ENCODE data around the gene PROSER3. TPM values are rescaled to one million over a fixed set of nuclear protein-coding genes. Genes with fewer than 3 reads are reported as not detected.

PROSER3 gene
- total and polyA plus RNA-seq, 2 of the 4 experiments (the other 2 are of a cell fraction), result 5.4 to 21.8 TPM

GRCh38 chr19:35780717-35781116 lies 22.7 kb downstream of the PROSER3 start:
- no peak for TF ChIP-seq CEBPB (IDR thresholded peaks at IDR 0.05; ENCODE audit: low read depth, low read length)
- TF ChIP-seq MAZ (IDR thresholded peaks at IDR 0.05; ENCODE audit: borderline replicate concordance, low read depth, low read length), result no peak
- TF ChIP-seq CTCF (conservative IDR thresholded peaks at IDR 0.05; ENCODE audit: low read depth, low read length), result no peak
- TF ChIP-seq RFX5 (IDR thresholded peaks at IDR 0.05; ENCODE audit: low read depth, low read length), result no peak
- no peak for TF ChIP-seq SMC3 (IDR thresholded peaks at IDR 0.05; ENCODE audit: low read depth, low read length)
- no peak for TF ChIP-seq POLR2A (IDR thresholded peaks at IDR 0.05; ENCODE audit: low read depth, low read length)
- TF ChIP-seq ELK1 (IDR thresholded peaks at IDR 0.05; ENCODE audit: borderline replicate concordance, low read depth, low read length), result no peak
- no peak for TF ChIP-seq NFE2L2 (IDR thresholded peaks at IDR 0.05; ENCODE audit: low read depth, low read length)
- TF ChIP-seq USF2 (IDR thresholded peaks at IDR 0.05; ENCODE audit: low read depth, low read length), result no peak
- TF ChIP-seq MXI1 (IDR thresholded peaks at IDR 0.05; ENCODE audit: borderline replicate concordance, low read depth, low read length), result no peak
- TF ChIP-seq RAD21 (IDR thresholded peaks at IDR 0.05; ENCODE audit: low read length), result no peak
- TF ChIP-seq RCOR1 (IDR thresholded peaks at IDR 0.05; ENCODE audit: insufficient replicate concordance, low read length), result no peak
- TF ChIP-seq MAFK (IDR thresholded peaks at IDR 0.05; ENCODE audit: low read depth, low read length), result no peak
- no peak for TF ChIP-seq FOS (IDR thresholded peaks at IDR 0.05; ENCODE audit: low read depth, low read length)
- no peak for TF ChIP-seq CHD1 (IDR thresholded peaks at IDR 0.05; ENCODE audit: low read depth, low read length)
- TF ChIP-seq BHLHE40 (IDR thresholded peaks at IDR 0.05; ENCODE audit: low read depth, low read length), result no peak
- BruUV-seq (replicated peaks), result no TSS peak
- Histone ChIP-seq H3K56ac (ENCODE audit: extremely low read depth, insufficient read depth, low read length) (no peak overlapping the region), H2BK120ac (ENCODE audit: low read depth, low read length) (no peak overlapping the region), H3K18ac (ENCODE audit: low read depth, low read length) (no peak overlapping the region), H3K4me1 (ENCODE audit: control insufficient read depth, insufficient read depth, low read length) (peaks cover 6% of the 10 kb centered on the region), H2BK20ac (ENCODE audit: low read depth, low read length) (no peak overlapping the region), H2BK5ac (ENCODE audit: low read depth, low read length, poor library complexity, severe bottlenecking) (no peak overlapping the region), H3K36me3 (ENCODE audit: control insufficient read depth, insufficient read depth, low read length) (peaks cover 16% of the 10 kb centered on the region), H3K27me3 (ENCODE audit: control insufficient read depth, insufficient read depth, low read length) (no peaks in the 10 kb centered on the region), H2BK15ac (ENCODE audit: low read depth, low read length) (no peak overlapping the region), H2AFZ (replicated peaks; ENCODE audit: low read length, poor library complexity) (no peak overlapping the region), H3K4ac (ENCODE audit: low read depth, low read length) (no peak overlapping the region), H3K9ac (ENCODE audit: low read depth, low read length) (no peak overlapping the region), H4K5ac (ENCODE audit: low read depth, low read length) (no peak overlapping the region), H4K20me1 (ENCODE audit: insufficient read depth, low read length) (no peaks in the 10 kb centered on the region), H2AK5ac (ENCODE audit: low read depth, low read length) (no peak overlapping the region), H3K4me3 (ENCODE audit: insufficient read depth, low read depth, low read length) (no peak overlapping the region), H3K27ac (ENCODE audit: insufficient read depth, low read length) (no peak overlapping the region), H3K4me2 (ENCODE audit: low read depth, low read length) (no peak overlapping the region), H3K9me3 (ENCODE audit: control insufficient read depth, insufficient read depth, low read length) (no peaks in the 10 kb centered on the region), H3K79me1 (ENCODE audit: low read depth in 1 of 2, low read length in 2 of 2) (peaks cover 7 to 18% of the 10 kb centered on the region in 2 experiments), H4K91ac (ENCODE audit: insufficient read depth, low read depth, low read length) (no peak overlapping the region), H3K9me1 (ENCODE audit: insufficient read depth, low read length) (peaks cover 6% of the 10 kb centered on the region; the same call in 1 of the 2 replicates), H4K8ac (ENCODE audit: low read depth in 2 of 2, low read length in 2 of 2) (no peak overlapping the region), H2AK9ac (replicated peaks; ENCODE audit: low read depth, low read length, poor library complexity) (no peak overlapping the region), H3K14ac (replicated peaks; ENCODE audit: low read depth, low read length) (no peak overlapping the region), H3K23ac (ENCODE audit: low read depth, low read length) (no peak overlapping the region)
- ATAC-seq (ENCODE audit: low read depth), result no peak
- WGBS, 2 experiments (ENCODE audit: extremely low coverage in 2 of 2, insufficient read length in 1 of 2), result 92% methylated on average over 12 of the region's 20 CpGs; no CpG with 5 or more reads in 1 of the 2 experiments
- dilution Hi-C loops (cut with HindIII; ENCODE audit: low sequenced_read_pairs, unreplicated experiment) (no loop called here), in situ Hi-C loops (cut with MboI; ENCODE audit: low sequenced_read_pairs) (no loop called here), intact Hi-C loops (cut with micrococcal nuclease) (no loop called here)
- POLR2A ChIA-PET (ENCODE audit: unreplicated experiment), result no interaction called here
- CTCF ChIA-PET, result no interaction called here
- no peak for DNase-seq

All from IMR-90 (cell line).